OCI-LY1 (cell line): ENCODE data around the gene AFF2.

Experiments used
- CTCF ChIP-seq: fragments of 200-600 bp; sonication (generic), shearing (Covaris generic); IDR thresholded peaks from 2 replicates; pipeline ENCODE4 v1.5.1; 2017; ENCODE audit warnings: mild to moderate bottlenecking, antibody characterized with exemption, low read length, moderate library complexity, mixed read lengths
- EZH2 ChIP-seq: fragments of 200-600 bp; sonication (generic), shearing (Covaris generic); IDR thresholded peaks from 2 replicates; pipeline ENCODE4 v1.8.0; 2017; ENCODE audit warnings: borderline replicate concordance, mixed run types, mild to moderate bottlenecking, antibody characterized with exemption, low read length, moderate library complexity, mixed read lengths

GRCh38 chrX:148771440-148771839 lies 271.0 kb downstream of the AFF2 start:
- TF ChIP-seq CTCF: no peak
- TF ChIP-seq EZH2: no peak
